ENCODE measurements around the gene NOC4L. TPM values are rescaled to one million over a fixed set of nuclear protein-coding genes. Genes with fewer than 3 reads are reported as not detected.

NOC4L gene
- total RNA-seq, 2 donors from 2014 or later = 10.9 to 18.1 TPM

DNA sequence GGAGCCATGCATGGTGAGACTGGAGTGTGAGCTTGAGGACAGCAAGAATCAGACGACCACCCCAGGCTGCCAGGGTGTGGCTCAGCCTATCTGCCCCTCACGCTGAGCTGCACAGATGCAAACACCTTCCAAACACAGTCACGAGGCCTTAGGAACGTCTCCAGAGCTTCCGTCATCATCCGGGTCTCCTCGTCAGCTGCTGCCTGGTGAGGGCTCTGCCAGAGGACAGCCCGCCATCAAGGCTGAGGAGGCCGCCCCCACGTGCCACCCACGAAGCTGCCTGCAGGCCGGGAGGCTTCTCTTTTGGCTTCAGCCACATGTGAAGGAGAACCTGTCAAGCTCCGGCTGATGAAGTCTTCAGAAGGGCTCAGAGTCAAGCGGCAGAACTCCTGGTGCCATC, 13.6 kb upstream of the NOC4L start:
- intact Hi-C loops (cut with DNase I) = no loop called here
- no peak for DNase-seq

DNA sequence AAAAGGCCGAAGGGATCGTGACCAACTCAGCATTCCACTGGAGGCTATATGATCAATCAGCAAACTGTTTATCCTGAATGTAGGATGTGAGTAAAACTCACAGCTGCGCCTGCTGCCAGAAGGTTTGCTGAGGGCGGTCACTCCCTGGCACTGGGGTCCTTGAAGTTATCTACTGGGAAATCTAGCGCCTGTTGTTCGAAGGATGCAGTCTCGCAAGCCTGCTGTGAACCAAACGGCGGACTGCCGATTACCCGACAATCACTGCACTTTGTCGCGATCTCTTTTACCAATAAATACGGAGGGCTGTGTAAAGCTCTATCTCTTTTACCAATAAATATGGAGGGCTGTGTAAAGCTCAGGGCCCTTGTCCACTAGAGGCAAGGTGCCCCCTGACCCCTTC, 13.0 kb upstream of the NOC4L start:
- DNase-seq (no peak), ATAC-seq (no peak)
- Histone ChIP-seq H3K27ac (no peak overlapping the region), H3K4me3 (no peak overlapping the region), H3K9me3 (no peaks in the 10 kb centered on the region), H3K27me3 (no peaks in the 10 kb centered on the region), H3K4me1 (no peaks in the 10 kb centered on the region), H3K36me3 (replicated peaks in 1 of 2; ENCODE audit: insufficient read depth in 1 of 2, low read depth in 2 of 2) (peaks cover 0 to 5% of the 10 kb centered on the region in 2 donors)
- no peak for TF ChIP-seq POLR2A (IDR thresholded peaks at IDR 0.05)
- TF ChIP-seq, protein P1, sequence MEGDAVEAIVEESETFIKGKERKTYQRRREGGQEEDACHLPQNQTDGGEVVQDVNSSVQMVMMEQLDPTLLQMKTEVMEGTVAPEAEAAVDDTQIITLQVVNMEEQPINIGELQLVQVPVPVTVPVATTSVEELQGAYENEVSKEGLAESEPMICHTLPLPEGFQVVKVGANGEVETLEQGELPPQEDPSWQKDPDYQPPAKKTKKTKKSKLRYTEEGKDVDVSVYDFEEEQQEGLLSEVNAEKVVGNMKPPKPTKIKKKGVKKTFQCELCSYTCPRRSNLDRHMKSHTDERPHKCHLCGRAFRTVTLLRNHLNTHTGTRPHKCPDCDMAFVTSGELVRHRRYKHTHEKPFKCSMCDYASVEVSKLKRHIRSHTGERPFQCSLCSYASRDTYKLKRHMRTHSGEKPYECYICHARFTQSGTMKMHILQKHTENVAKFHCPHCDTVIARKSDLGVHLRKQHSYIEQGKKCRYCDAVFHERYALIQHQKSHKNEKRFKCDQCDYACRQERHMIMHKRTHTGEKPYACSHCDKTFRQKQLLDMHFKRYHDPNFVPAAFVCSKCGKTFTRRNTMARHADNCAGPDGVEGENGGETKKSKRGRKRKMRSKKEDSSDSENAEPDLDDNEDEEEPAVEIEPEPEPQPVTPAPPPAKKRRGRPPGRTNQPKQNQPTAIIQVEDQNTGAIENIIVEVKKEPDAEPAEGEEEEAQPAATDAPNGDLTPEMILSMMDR (IDR thresholded peaks at IDR 0.05) = no peak
- WGBS, 2 donors = 92 to 93% methylated on average over 12 to 14 of the region's 14 CpGs
- intact Hi-C loops (cut with DNase I) = no loop called here

More for the DNA sequence above, 13.6 kb upstream of the NOC4L start:
- H3K27me3 ChIP-seq = no peaks in the 10 kb centered on the region
- no peak for TF ChIP-seq POLR2A (IDR thresholded peaks at IDR 0.05)
- TF ChIP-seq, protein P1 (IDR thresholded peaks at IDR 0.05) = no peak
- no peak overlapping the region for H3K4me3 ChIP-seq
- H3K9me3 ChIP-seq = no peaks in the 10 kb centered on the region
- H3K4me1 ChIP-seq = no peaks in the 10 kb centered on the region
- no peak for ATAC-seq
- no peak overlapping the region for H3K27ac ChIP-seq
- H3K36me3 ChIP-seq (replicated peaks in 1 of 2; ENCODE audit: insufficient read depth in 1 of 2, low read depth in 2 of 2) = peaks cover 0 to 9% of the 10 kb centered on the region in 2 donors
- 88 to 94% methylated on average over 6 to 13 of the region's 14 CpGs for WGBS, 2 donors

DNA sequence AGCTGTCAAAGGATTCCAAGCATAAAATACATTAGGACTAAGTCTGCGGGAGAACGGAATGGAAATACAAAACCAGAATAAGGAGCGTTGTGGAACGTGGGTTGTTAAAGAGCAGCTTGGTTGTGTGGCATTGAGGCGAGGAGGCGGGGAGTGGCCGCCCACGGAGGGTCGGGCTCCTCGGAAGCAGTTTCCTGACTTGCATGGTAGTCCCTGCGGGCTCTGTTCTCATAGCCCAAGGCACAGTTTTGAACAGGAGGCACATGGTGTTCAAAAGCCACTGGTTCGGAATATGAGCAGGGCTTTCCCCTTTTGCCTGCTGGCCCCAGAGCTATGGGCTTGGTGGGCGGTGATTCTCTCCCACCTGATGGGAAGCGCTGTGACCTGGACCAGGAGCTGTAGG, 12.3 kb upstream of the NOC4L start:
- H3K4me3 ChIP-seq = no peak overlapping the region
- peaks cover 0 to under 1% of the 10 kb centered on the region in 2 donors for H3K36me3 ChIP-seq (replicated peaks in 1 of 2; ENCODE audit: insufficient read depth in 1 of 2, low read depth in 2 of 2)
- no peak for DNase-seq
- ATAC-seq = no peak
- 86 to 97% methylated on average over 14 of the region's 14 CpGs for WGBS, 2 donors
- H3K4me1 ChIP-seq = no peaks in the 10 kb centered on the region
- TF ChIP-seq, protein P1 (IDR thresholded peaks at IDR 0.05) = no peak
- TF ChIP-seq POLR2A (IDR thresholded peaks at IDR 0.05) = no peak
- H3K27me3 ChIP-seq = no peaks in the 10 kb centered on the region
- H3K27ac ChIP-seq = no peak overlapping the region
- no peaks in the 10 kb centered on the region for H3K9me3 ChIP-seq
- intact Hi-C loops (cut with DNase I) = no loop called here

DNA sequence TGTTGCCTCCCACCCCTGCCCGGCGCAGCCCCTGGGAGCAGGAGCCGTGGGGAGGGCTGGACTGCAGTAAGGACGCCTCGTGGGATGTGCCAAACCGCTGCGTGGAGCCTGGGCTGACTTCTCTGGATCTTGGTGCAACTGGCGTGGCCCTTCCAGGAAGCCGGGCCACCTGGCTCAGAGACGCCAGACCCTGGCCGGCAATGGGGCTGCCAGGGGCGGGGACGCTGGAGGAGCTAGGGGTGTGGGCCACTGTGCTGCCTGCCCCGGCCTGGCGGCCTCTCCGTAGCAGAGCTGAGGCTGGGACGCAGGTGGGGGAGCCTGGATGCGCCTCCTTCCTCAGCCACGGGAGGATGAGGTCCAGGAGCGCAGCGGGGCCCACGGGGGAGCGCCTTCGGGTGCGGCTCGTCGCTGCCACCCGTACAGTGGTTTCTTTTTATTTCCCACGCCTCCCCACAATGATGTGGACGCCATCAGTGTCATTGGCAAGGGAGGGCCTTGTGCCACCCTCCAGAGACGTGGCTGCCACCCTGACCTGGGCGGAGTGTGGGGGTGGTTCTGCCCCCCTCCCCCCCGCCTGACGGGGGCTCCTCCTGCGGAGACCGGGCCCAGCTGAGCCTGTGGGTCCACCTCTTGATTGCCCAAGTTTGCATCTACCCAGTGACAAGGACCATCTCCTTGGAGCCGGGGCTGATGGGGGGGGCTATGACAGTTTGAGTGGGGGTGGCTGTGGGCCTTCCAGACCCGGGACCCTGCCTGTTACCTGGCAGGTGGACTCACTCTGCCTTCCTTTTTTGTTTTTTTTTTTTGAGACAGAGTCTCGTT, 11.4 kb upstream of the NOC4L start:
- no peaks in the 10 kb centered on the region for H3K4me1 ChIP-seq
- ATAC-seq = no peak
- 87 to 90% methylated on average over 16 to 37 of the region's 39 CpGs for WGBS, 2 donors
- H3K4me3 ChIP-seq = no peak overlapping the region
- no peaks in the 10 kb centered on the region for H3K9me3 ChIP-seq
- H3K27ac ChIP-seq = no peak overlapping the region
- intact Hi-C loops (cut with DNase I) = no loop called here
- TF ChIP-seq POLR2A (IDR thresholded peaks at IDR 0.05) = no peak
- TF ChIP-seq, protein P1 (IDR thresholded peaks at IDR 0.05) = no peak
- no peaks in the 10 kb centered on the region for H3K27me3 ChIP-seq
- no peak for DNase-seq
- no peaks in the 10 kb centered on the region for H3K36me3 ChIP-seq (replicated peaks in 1 of 2; ENCODE audit: insufficient read depth in 1 of 2, low read depth in 2 of 2)

Data from body of pancreas (tissue), 4 donors.